ENCODE measurements around the gene FZD4.
A peak's percentile ranks its signal among the peaks of the same experiment; 100 is the strongest.
"Not testable (repeated sequence)": the region's sequence is repeated elsewhere in the genome, so short reads cannot be mapped to it uniquely, and the experiment has no call there.

The FZD4 gene

GRCh38 chr11:86972734-86973133 lies 17.5 kb upstream of the FZD4 start:
- DNase-seq (ENCODE audit: low spot score): no peak

DNA sequence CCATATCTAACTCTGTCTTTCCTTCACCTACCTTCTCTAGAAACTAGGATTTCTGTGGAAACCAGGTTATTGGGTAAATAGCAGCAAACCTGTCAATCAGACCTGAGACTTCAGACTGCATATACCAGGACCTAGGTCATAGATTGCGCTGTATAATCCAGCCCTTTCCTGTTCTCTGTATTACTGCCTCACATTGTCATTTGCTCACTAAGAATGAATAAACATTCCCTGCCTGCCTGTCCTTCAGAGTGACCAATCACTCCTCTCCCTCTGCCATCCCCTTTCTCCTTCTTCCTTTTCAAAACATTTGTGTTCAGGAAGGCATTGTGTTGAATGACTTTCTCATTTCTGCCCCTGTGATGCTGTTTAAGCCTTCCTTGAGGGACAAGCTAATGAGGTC lies 14.1 kb upstream of the FZD4 start:
- no peak for DNase-seq (ENCODE audit: low spot score)

DNA sequence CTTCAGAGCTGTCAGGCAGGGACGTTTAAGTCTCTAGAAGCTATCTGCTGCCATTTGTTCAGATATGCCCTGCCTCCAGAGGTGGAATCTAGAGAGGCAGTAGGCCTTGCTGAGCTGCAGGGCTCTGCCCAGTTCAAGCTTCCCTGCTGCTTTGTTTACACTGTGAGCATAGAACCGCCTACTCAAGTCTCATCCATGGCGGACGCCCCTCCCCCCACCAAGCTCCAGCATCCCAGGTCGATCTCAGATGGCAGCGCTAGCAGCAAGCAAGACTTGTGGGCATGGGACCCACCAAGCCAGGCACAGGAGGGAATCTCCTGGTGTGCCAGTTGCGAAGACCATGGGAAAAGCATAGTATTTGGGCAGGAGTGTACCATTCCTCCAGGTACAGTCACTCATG lies 12.4 kb upstream of the FZD4 start:
- not testable (repeated sequence) for DNase-seq (ENCODE audit: low spot score)

DNA sequence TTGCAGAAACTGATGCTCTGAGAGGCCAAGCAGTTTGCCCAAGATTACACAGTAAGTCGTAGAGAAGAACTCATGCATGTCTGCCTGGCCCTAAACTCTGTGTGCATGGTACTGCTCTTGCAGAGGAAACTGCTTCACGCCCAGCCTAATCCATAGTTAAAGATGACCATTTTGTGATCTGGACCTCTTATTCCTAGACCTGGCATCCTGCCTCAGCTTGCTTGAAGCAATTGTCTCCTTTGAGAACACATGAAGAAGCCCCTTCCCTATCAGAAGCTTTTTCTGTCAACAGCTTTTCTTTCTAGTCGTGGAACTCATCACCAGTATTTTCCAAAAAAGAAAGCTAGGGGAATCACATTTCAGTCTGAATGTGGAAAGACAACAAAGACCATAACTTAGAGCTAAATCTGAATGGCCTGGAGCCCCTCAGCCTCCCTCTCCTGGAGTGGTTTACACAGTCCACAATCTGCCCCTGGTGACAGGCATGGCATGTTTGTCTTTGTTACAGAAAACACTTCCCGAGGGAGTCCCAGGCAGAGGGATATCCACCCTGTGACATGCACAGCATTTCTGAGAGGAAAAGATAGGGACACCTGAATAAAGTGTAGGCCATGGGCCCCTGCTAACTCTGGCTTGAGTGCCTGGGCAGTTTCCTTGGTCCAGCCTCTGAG lies 2.9 kb upstream of the FZD4 start:
- no peak for DNase-seq (ENCODE audit: low spot score)

DNA sequence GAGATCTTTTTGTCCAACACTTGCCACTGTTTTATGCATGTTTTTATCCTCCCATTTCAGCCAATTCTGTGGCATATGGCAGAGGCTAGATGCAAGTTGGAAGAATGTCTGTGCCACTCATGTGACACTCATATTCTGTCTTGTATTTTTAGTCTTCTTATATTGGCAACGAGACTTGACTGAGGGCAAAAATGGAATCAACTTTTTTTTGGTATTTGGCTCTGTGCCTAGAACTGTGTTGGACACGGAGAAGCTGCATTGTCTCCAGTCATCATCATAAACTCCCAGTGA lies 1.7 kb upstream of the FZD4 start:
- no peak for DNase-seq (ENCODE audit: low spot score)

DNA sequence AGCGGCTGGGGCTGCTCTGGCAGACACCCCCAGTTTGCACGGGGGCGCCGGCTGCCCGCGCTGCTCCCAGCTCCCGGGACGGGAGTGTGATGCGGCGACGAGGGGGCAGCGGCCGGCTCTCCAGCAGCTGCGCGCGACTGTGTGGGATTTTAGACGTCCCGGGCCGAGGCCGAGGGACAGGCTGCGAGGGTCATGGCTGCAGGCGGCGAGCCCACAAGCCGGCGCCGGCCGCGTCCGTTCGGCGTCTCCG lies 159 bp downstream of the FZD4 start:
- no peak for DNase-seq (ENCODE audit: low spot score)

DNA sequence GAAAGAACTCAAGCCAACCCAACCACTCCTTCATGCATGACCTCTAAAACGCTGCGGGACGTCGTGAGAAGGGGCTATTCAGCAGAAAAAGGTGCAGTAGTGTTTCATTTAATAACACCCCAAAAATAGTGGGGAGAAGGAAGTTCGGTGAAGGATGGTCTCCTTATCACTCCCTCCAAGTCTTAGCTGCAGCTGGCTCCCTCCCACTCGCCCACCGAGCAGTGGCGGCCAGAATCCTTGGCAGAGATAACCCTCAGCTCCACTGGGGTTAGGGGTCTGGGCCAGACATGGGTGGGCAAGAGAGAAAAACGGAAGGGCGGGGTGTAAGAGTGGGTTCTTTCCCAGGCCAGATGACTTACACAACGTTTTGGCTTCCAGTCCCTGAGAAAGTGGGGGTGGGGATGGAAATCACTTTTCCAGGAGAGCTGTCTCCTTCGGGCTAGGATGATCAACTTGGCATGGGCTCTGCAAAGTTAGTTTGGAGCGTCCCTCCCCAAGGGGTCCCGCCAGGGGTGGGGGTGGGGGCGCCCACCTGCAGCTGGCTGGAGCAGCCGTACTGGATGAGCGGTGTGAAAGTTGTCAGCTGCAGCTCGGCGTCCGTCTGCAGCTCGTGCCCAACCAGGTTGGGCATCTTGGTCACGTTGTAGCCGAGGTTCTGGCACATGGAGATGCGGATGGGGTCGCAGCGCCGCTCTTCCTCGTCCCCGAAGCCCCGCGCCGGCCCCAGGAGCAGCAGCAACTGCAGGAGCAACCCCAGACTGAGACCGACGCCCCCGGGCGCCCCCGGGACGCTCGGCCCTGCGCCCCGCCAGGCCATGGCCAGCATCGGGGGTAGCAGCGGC lies 705 bp downstream of the FZD4 start:
- DNase-seq (ENCODE audit: low spot score): peak; percentile 26

DNA sequence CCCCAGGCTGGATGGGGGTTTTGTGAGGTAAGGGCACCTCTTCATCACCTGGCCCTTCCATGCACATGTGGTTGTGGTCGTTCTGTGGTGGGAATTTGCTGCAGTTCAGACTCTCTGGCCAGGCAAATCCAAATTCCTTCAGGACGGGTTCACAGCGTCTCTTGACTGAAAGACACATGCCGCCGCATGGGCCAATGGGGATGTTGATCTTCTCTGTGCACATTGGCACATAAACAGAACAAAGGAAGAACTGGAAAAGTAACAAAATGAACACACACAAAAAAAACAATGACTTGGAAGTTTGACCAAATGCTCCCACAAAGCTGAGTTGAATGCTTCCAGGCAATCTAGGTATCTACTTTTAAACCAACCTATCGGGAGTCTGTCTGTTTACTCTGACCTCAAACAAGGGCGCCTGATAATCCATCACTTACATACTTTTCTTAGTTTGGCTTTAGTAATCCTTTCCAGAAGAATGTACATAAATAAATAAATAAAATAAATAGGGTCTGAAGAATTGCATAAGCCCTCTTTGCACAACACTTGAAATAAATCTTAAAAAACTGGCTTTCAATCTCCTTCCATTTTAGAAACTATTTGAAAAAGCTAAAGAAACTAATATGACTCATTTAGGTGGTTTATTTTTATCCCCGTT lies 2.8 kb downstream of the FZD4 start:
- DNase-seq (ENCODE audit: low spot score): no peak

- no peak for DNase-seq (ENCODE audit: low spot score)
Measured at GRCh38 chr11:86951706-86952105, 3.5 kb downstream of the FZD4 start.

GRCh38 chr11:86950661-86950995 lies 4.6 kb downstream of the FZD4 start:
- DNase-seq (ENCODE audit: low spot score): no peak

DNA sequence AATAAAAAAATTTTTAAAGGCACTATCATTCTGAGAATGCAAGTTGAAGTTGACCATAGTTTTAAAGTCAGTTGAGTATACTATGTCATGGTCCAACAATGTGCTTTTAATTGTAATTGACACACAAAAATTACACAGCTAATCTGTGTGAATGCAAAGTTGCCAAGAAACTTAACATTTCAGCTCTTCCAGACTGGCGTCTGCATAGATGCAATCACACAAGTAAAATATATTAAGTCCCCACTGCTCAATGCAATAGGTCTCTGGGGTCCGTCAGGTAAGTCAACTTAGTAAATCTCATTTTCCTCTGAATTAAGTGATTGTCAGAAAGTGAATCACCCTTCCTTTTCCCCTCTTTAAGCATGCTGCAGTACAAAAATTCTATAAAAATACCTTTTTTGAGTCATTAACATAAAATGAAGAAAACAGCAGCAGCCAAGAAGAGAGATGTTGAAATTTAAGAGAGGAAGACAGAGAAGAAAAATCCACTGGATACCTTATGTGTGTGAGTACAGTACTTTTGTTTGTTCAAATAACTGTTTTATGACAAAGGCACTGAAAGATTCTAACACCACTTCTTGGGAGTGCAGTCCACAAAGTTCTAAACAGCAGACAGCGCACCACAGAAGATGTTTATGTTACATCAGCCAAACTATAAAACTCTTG lies 5.1 kb downstream of the FZD4 start:
- DNase-seq (ENCODE audit: low spot score): no peak

DNA sequence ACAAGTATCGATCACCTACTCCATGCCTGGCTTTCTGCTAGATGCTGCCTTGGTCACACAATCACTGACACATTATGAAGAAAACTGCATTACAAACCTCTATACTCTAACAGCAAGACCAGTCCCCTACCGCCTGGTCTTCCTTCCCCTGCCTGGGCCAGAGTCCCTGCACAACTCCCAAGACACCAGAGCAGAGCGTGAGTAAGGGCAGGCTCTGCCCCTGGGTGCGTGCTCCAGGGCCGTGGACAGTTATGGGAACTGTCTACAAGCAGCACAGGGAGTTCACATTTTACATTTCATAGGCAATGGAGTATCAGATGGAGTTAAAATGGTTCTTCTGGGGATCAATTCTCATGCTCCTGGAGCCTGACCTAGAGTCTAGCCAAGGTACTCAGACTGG lies 6.5 kb downstream of the FZD4 start:
- DNase-seq (ENCODE audit: low spot score): no peak

GRCh38 chr11:86947541-86947940 lies 7.7 kb downstream of the FZD4 start:
- DNase-seq (ENCODE audit: low spot score): no peak

DNA sequence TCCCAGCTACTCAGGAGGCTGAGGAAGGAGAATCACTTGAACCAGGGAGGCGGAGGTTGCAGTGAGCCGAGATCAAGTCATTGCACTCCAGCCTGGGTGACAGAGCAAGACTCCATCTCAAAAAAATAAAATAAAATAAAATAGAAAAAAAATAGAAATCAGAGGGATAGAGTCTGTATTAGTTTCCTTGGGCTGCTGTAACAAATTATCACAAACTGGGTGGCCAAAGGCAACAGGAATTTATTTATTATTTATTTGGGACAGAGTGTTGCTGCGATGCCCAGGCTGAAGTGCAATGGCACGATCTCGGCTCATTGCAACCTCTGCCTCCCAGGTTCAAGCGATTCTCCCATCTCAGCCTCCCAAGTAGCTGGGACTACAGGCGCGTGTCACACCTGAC lies 11.7 kb downstream of the FZD4 start:
- not testable (repeated sequence) for DNase-seq (ENCODE audit: low spot score)

DNA sequence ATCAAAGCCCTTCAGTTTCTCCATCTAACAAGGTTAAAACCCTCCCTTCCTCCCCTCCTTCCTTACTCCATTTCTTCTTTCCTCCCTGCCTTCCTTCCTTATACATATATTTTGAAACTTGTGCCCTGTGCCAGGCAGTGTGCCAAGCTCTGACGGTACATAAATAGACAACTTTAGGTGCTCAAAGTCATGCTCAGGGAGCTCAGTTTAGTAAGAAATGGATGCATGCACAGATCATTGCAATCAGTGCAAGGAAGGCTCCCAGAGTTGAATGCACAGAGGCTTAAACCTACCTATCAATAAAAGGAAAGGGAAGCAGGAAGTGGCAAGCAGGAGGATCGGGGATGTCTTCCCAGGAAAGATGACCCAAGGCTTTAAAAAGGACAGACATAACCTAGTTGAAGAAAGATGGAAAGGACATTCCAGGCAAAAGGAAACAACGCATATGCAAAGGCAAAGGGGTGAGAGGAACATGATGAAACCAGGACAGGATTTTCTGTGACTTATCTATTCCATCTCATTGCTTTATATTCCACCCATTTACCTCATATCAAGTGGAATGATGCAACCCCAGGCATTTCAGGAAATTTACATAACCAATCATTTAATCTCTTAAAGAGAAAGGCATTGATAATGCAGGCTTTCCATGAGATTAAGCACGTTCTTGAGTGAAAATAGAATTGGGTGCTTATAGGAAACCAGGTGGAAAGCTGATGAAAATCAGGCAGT lies 13.2 kb downstream of the FZD4 start:
- DNase-seq (ENCODE audit: low spot score): no peak

- no peak for DNase-seq (ENCODE audit: low spot score)
Measured at GRCh38 chr11:86941077-86941870, 13.9 kb downstream of the FZD4 start.

DNA sequence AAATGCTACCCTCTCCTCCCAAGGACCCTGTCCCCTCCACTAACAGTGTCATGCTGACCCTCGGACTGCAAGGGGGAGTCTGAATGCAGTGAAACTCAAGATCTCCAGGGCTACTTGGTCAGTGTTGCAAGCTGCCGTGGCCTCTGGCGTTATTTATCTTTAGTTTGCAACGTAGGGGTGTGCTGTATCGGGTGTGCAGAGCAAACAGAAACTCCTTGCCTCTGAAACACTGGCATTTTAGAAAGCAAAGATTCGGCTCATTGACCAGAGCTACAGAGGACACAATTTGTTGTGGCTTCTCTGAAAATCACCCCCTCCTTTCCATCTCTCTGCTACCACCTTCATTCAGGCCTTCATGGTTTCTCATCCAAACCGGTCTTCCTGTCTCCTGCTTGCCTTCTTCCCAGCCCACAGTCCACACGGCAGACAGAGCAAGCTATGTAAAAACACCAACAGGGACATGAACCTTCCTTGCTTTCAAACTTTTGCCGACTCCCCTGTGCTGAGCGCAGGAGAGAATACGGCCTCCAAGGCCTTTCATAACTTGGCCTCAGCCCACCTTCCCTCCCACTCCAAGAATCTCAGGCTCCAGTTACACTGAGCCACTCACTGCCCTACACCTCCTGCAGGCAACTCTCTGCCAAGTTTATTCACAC lies 14.9 kb downstream of the FZD4 start:
- DNase-seq (ENCODE audit: low spot score): peak; percentile 53

GRCh38 chr11:86938900-86939880 lies 16.0 kb downstream of the FZD4 start:
- peak; percentile 39 for DNase-seq (ENCODE audit: low spot score)

GRCh38 chr11:86938203-86938899 lies 16.8 kb downstream of the FZD4 start:
- DNase-seq (ENCODE audit: low spot score): no peak

Measured in AG20443 (cell line).